ENCODE results near the gene KCNE2.

KCNE2 gene

DNA sequence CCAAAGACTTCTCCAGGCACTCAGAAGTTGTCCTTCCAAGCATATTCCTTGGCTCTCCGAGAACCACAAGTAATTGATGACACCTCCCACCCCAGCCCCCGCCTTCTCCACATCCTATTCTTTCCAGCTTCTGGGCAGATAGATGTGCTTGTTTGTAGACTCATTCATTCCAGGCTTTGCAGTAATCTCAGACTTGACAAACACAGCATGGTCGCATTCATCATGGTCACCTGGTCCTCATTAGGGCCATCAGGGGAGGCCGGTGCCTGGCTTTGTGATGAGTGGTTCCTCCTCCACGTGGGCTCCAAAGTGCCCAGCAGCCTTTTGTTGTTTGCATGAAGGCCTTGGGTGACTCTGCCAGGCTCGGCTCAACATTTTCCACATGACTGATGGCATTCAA is 28.5 kb upstream of the KCNE2 start:
- TF ChIP-seq, protein P1, sequence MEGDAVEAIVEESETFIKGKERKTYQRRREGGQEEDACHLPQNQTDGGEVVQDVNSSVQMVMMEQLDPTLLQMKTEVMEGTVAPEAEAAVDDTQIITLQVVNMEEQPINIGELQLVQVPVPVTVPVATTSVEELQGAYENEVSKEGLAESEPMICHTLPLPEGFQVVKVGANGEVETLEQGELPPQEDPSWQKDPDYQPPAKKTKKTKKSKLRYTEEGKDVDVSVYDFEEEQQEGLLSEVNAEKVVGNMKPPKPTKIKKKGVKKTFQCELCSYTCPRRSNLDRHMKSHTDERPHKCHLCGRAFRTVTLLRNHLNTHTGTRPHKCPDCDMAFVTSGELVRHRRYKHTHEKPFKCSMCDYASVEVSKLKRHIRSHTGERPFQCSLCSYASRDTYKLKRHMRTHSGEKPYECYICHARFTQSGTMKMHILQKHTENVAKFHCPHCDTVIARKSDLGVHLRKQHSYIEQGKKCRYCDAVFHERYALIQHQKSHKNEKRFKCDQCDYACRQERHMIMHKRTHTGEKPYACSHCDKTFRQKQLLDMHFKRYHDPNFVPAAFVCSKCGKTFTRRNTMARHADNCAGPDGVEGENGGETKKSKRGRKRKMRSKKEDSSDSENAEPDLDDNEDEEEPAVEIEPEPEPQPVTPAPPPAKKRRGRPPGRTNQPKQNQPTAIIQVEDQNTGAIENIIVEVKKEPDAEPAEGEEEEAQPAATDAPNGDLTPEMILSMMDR (IDR thresholded peaks at IDR 0.05; ENCODE audit: low read depth, low read length), result no peak
- peak; percentile 67 for DNase-seq (ENCODE audit: extremely low read depth, low read depth)

GRCh38 chr21:34336245-34336644 is 27.6 kb upstream of the KCNE2 start:
- DNase-seq (ENCODE audit: extremely low read depth, low read depth), result peak; percentile 24
- TF ChIP-seq, protein P1 (IDR thresholded peaks at IDR 0.05; ENCODE audit: low read depth, low read length), result no peak

- peak; percentile 80 for DNase-seq (ENCODE audit: extremely low read depth, low read depth)
- TF ChIP-seq, protein P1 (IDR thresholded peaks at IDR 0.05; ENCODE audit: low read depth, low read length), result no peak
These were observed 26.9 kb upstream of the KCNE2 start for GRCh38 chr21:34336756-34337391.

DNA sequence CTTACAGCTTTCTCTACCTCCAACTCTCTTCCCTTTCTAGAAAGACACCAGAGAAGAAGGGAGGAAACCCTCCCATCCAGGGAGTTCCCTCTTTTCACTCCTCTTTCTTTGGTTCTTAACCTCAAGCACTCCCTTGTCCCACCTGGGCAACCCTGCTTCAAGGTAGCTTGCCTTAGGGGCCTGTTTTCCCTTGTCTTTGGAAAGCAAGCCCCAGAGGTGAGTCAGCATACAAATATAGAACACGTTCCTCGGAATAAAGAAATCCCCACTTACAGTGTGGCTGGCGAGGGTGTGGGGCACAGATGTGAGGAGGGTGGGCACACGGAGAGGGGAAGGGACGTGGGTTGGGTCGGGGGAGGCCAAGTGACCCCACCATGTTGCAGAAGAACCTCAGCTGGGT is 26.1 kb upstream of the KCNE2 start:
- TF ChIP-seq, protein P1 (IDR thresholded peaks at IDR 0.05; ENCODE audit: low read depth, low read length), result no peak

DNA sequence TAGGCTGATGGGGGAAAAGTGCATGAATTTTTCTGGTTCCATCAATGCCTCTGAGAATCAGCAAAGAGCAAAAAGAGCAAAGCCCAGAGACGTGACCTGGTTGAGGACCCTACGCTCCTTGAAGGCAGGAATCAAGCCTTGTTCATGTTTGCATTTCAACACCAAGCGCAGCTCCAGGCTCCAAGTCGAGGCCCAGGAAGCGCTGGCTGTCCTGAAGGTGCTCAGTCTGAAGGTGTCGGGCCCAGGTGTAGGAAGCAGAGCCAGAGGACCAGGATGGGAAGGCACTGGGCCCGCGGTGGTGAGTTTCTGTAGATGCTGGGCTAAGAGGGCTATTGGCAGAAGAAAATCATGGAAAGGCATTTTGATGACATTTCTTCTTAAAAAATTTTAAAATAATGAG is 25.6 kb upstream of the KCNE2 start:
- TF ChIP-seq, protein P1 (IDR thresholded peaks at IDR 0.05; ENCODE audit: low read depth, low read length), result no peak

More for the DNA sequence above, 26.1 kb upstream of the KCNE2 start:
- no peak for DNase-seq (ENCODE audit: extremely low read depth, low read depth)

DNA sequence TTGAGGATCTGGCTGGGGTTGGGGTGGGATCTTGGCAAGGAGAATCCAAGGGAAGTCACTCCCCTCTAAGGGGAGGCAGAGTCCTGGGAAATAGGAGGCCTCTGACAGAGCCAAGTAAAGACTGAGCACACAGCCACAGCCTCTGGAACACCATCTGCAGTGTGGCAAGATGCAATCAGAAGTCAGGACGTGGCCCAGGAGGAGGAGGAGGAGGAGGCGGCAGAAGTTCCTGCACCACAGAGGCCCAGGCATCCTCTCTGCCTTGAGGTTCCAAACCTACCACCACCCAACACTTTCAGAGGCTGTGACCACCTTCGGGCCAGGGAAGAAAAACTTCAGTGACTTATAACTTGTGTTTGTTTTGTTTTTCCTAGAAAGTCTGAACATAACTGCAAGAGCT is 23.7 kb upstream of the KCNE2 start:
- TF ChIP-seq, protein P1 (IDR thresholded peaks at IDR 0.05; ENCODE audit: low read depth, low read length), result no peak
- DNase-seq (ENCODE audit: extremely low read depth, low read depth), result no peak

More for the DNA sequence above, 25.6 kb upstream of the KCNE2 start:
- DNase-seq (ENCODE audit: extremely low read depth, low read depth), result no peak

DNA sequence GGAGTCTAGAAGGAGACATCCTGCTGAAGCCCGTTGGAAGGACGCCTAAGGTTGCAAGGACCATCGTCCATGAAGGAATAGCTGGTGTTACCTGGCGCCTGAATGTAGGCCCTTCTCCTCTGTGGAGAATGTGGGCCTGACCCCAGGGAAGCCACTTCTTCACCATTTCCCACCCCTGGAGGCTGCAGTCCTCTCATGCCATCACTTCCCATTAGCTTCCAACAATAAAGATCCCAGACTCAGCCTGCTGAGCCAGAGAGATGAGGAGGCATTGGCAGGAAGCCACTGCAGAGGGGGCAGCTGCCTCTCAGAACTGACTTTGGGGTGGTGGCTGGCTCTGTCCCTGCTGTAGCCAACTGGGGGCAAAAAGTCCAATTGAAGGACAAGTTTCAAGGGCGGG is 21.3 kb upstream of the KCNE2 start:
- TF ChIP-seq, protein P1 (IDR thresholded peaks at IDR 0.05; ENCODE audit: low read depth, low read length), result no peak
- DNase-seq (ENCODE audit: extremely low read depth, low read depth), result no peak

All from AG09319 (cell line).